Fibroblast of skin of right biceps (primary cell): ENCODE measurements around the gene F10.
A peak's percentile ranks its signal among the peaks of the same experiment; 100 is the strongest.
"Not testable (repeated sequence)": the region's sequence is repeated elsewhere in the genome, so short reads cannot be mapped to it uniquely, and the experiment has no call there.

ENCODE experiments used
- DNase-seq: peaks from one replicate; pipeline ENCODE4 v3.0.0-alpha.2; 2013

F10 gene

GRCh38 chr13:113102727-113103126 lies 19.9 kb upstream of the F10 start:
- no peak for DNase-seq

DNA sequence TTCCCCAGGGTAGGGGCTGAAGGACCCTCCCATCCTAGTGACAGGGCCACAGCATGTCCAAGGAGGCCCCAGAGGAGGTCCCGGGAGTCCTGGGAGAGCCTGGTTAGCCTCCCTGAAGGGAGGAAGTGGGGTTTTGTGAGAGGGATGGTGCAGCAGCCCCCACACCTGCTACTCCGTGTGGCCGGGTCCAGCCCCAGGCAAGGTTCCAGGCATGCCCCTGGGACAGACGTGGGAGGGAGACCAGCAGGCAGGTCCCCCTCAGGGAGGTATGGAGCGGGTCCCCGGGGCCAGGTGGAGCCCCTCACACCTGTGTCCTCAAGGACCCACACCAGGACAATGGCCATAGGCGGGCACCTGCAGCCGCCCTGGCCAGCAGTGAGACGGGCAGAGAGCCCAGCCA lies 19.0 kb upstream of the F10 start:
- no peak for DNase-seq

- no peak for DNase-seq
These were observed 17.3 kb upstream of the F10 start, which contains the start of gene F7 for GRCh38 chr13:113105032-113105920. TSS of gene F7 (plus strand) at chr13:113105791. CDS start at chr13:113105842, 51 bp downstream.

GRCh38 chr13:113105921-113106452 lies 16.6 kb upstream of the F10 start:
- no peak for DNase-seq

- no peak for DNase-seq
These were observed 15.8 kb upstream of the F10 start for GRCh38 chr13:113106711-113107351.

- DNase-seq = not testable (repeated sequence)
These were observed 14.1 kb upstream of the F10 start for GRCh38 chr13:113108521-113108920.

GRCh38 chr13:113109151-113110047 lies 13.2 kb upstream of the F10 start:
- DNase-seq = no peak

- DNase-seq = peak; percentile 14
These were observed 12.3 kb upstream of the F10 start for GRCh38 chr13:113110048-113110851.

DNA sequence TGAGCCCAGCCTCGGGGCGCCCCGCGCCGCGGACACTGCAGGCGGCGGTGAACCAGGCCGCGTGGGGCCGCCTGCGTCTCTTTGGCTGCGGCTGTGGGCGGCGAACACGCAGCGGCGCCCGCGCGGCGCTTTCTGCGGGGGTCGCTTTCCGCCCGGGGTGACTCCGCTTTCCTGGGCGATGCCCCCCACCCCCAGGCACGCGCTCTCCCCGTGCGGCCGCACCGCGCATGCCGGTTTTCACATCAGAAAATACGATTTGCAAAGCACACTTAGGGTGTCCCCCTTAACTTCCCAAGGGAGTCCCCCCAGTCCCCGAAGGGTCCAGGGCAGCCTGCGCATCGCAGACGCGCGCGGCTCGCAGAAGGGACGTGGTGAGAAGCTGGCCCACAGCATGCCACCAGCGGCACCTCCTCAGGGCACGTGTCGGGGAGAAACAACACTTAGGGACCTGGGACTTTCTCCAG lies 11.7 kb upstream of the F10 start:
- DNase-seq = no peak

DNA sequence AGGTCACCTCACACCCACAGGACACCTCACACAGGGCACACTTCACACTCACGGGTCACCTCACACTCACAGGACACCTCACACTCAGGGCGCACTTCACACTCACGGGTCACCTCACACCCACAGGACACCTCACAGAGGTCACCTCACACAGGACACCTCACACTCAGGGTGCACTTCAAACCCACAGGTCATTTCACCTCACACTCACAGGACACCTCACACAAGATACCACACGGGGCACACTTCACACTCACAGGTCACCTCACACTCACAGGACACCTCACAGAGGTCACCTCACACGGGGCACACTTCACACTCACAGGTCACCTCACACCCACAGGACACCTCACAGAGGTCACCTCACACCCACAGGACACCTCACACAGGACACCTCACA lies 10.8 kb upstream of the F10 start:
- DNase-seq = not testable (repeated sequence)

DNA sequence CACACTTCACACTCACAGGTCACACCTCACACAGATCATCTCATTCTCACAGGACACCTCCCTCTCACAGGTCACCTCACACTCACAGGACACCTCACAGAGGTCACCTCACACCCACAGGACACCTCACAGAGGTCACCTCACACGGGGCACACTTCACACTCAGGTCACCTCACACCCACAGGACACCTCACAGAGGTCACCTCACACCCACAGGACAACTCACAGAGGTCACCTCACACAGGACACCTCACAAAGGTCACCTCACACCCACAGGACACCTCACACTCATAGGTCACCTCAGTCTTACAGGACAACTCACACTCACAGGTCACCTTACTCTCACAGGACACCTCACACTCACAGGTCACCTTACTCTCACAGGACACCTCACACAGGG lies 10.1 kb upstream of the F10 start:
- DNase-seq = not testable (repeated sequence)

DNA sequence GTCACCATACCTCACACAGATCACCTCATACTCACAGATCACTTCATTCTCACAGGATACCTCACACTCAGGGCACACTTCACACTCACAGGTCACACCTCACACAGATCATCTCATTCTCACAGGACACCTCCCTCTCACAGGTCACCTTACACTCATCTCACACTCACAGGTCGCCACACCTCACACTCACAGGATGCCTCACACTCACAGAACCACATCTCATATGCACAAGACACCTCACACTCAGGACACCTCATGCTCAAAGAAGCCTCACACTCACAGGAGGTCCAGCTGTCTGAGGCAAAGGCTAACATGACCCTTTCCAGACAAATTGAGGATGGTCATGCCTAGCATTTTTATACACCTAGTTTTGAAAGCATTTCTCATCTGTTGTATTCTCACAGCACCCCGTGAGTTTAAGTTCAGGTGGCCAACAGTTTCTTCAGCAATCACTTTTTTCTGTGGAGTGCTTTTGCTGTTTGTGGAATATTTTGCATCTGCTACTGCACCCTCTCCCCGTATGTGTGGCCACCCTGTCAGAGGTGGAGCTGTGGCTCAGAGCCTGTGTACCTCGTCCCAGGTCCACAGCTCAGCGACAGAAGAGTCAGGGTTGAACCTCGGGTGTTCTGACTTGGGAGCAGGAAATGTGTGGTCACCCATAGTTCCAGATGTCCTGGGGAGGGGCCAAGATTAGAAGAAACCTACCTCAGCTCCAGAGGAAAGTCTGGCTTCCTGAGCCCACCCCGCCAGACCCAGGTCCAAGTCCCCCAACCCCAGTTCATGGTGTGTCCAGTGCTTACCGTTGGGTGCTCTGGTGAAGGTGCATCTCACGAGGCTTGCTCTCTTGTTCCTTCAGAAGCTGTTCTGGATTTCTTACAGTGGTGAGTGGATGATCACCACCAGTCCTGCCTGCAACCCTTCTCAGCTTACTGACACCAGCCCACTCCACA lies 9.4 kb upstream of the F10 start:
- DNase-seq = no peak

DNA sequence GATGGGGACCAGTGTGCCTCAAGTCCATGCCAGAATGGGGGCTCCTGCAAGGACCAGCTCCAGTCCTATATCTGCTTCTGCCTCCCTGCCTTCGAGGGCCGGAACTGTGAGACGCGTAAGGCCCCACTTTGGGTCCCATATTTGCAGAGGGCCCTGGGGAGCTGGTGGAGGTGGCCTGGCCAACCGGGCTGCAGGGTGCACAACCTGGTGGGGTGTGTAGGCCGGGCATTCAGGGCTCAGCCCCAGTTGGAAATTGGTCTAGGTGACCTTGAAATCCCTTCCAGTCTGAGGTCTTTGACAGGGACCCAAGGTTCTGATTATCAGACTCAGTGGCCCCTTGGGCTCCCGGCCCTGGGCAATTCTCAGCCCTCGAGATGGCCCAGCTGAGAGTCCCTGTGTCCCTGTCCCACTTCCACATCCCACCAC lies 8.7 kb upstream of the F10 start:
- no peak for DNase-seq

DNA sequence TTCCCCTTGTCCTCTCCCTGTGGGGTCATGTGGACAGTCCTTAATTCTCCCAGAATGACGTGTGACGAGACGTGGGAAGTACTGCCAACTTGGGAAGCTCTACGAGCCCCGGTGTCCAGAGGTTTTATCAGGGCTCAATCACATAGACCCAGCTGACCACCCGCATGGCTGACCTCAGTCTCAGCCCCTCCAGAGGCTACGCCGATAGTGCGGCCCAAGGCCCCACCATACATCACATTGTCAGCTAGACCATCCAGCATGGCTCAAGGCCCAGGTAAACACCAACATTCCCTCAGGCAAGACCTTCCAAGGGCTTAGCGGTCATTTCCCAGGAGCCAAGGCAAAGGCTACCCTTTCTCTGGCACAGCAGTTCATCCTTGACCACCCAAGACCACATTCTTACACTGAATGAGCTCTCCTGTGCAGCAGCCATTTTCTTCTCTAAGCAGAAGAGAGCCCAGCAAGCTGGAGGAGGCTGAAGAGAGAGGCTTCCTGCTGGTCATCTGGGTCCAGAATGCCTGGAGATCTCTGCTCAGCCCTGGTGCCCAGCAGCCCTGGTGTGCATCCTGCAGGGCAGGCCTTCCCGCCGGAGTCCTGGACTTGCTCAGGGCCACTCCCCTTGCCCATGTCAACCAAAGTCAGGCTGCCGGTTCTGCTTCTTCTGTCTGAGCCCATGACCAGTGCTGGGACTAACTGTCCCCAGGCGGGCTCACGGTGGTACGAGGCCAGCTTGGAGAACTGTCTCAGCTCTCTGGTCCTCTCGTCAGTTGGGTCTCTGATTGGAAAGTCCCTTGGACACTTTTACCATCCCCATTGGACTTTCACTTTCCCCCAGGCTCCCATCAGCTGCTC lies 7.9 kb upstream of the F10 start:
- no peak for DNase-seq

- DNase-seq = no peak
These were observed 7.0 kb upstream of the F10 start for GRCh38 chr13:113115363-113116205.

DNA sequence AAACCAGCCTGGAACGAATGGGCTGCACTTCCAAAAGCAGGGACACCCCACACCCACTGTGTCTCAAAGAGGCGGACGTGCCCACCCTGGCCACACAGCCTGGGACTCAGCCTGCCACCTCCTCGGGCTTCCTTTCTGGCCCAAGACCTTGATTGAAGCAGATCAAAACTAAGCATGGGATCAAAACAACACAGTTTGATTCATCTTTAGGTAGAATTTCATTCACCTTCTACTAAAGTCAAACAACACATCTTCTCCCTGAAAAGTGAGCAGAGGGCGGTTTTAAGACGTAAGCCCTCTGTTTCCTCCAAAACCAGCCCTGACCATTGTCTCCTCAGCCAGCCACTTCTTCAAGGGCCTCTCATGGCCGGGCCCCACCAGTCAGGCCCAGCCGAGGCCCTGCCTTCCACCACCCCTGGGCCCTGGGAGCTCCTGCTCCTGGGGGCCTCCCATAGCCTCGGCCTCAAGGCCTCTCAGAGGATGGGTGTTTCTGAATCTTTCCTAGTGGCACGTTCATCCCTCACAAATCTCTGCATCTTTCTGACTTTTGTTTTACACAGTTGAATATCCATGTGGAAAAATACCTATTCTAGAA lies 6.3 kb upstream of the F10 start:
- DNase-seq = no peak

- DNase-seq = no peak
These were observed 5.7 kb upstream of the F10 start for GRCh38 chr13:113116871-113117271.

DNA sequence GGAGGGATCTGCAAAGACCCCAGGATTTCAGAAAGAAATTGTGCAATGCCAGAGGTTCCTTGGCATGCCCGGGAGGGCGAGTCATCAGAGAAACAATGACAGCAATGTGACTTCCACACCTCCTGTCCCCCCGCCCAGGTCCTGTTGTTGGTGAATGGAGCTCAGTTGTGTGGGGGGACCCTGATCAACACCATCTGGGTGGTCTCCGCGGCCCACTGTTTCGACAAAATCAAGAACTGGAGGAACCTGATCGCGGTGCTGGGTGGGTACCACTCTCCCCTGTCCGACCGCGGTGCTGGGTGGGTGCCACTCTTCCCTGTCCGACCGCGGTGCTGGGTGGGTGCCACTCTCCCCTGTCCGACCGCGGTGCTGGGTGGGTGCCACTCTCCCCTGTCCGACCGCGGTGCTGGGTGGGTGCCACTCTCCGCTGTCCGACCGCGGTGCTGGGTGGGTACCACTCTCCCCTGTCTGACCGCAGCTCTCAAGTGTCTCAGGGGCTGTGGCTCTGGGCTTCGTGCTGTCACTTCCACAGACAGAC lies 5.2 kb upstream of the F10 start:
- peak; percentile 12 for DNase-seq
